Keratinocyte (primary cell): ENCODE data around the gene ASPHD2.
"Not testable (repeated sequence)": the region's sequence is repeated elsewhere in the genome, so short reads cannot be mapped to it uniquely, and the experiment has no call there.

Source experiments
- EZH2 ChIP-seq: IDR thresholded peaks from one replicate; pipeline ENCODE4 v1.6.1; 2012; ENCODE audit warnings: inconsistent platforms, mild to moderate bottlenecking, low read length, moderate library complexity
- TF ChIP-seq, protein P1 (sequence below), 3 experiments: IDR thresholded peaks in 1 of 3; conservative IDR thresholded peaks in 1 of 3; optimal IDR thresholded peaks in 1 of 3; 2 replicates in 2 of 3; 3 replicates in 1 of 3; pipeline versions ENCODE3 to v1.5.1; 2011; ENCODE audit warnings: low read length in 3 of 3, mild to moderate bottlenecking in 3 of 3, moderate library complexity in 2 of 3, control low read depth in 1 of 3, inconsistent platforms in 1 of 3; ENCODE audit not compliant: insufficient read depth in 2 of 3; ENCODE audit errors: extremely low read depth in 1 of 3

DNA sequence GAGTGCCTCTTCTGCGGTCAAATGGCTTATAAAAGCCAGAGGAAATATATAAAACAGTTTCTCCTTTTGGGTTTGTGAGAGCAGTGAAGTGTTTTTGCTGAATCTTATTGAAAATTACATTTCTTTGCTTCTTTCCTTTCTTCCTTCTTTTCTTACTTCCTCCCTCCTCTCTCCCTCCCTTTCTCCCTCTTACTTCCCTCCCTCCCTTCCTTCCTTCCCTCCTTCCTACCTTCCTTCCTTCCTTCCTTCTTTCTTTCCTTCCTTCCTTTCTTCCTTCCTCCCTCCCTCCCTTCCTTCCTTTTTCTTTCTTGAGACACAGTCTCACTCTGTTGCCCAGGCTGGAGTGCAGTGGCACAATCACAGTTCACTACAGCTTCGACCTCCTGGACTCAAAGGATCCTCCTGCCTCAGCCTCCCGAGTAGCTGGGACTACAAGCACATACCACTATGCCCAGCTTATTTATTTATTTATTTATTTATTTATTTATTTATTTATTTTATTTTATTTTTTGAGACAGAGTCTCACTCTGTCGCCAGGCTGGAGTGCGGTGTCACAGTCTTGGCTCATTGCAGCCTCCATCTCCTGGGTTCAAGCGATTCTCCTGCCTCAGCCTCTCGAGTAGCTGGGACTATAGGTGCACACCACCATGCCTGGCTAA lies 20.4 kb upstream of the ASPHD2 start:
- TF ChIP-seq, protein P1, sequence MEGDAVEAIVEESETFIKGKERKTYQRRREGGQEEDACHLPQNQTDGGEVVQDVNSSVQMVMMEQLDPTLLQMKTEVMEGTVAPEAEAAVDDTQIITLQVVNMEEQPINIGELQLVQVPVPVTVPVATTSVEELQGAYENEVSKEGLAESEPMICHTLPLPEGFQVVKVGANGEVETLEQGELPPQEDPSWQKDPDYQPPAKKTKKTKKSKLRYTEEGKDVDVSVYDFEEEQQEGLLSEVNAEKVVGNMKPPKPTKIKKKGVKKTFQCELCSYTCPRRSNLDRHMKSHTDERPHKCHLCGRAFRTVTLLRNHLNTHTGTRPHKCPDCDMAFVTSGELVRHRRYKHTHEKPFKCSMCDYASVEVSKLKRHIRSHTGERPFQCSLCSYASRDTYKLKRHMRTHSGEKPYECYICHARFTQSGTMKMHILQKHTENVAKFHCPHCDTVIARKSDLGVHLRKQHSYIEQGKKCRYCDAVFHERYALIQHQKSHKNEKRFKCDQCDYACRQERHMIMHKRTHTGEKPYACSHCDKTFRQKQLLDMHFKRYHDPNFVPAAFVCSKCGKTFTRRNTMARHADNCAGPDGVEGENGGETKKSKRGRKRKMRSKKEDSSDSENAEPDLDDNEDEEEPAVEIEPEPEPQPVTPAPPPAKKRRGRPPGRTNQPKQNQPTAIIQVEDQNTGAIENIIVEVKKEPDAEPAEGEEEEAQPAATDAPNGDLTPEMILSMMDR (optimal IDR thresholded peaks at IDR 0.05 in 1 of 3, IDR thresholded peaks at IDR 0.05 in 1 of 3, conservative IDR thresholded peaks at IDR 0.05 in 1 of 3; ENCODE audit: extremely low read depth in 1 of 3, insufficient read depth in 2 of 3, low read length in 3 of 3) = not testable (repeated sequence)
- not testable (repeated sequence) for TF ChIP-seq EZH2
